HEK293 (cell line): Measurements from ENCODE around the gene MED14.

Experiments
- CTCF ChIA-PET: fragments of 350-600 bp; formaldehyde crosslinking; extraction: SDS; loops from one replicate; lab custom pipeline; 2021; ENCODE audit warnings: antibody characterized with exemption; lab: Yijun Ruan, JAX
- POLR2A ChIA-PET: fragments of 300-600 bp; formaldehyde crosslinking; extraction: SDS; loops from one replicate; lab custom pipeline; 2020; ENCODE audit warnings: antibody characterized with exemption, inconsistent platforms; lab: Yijun Ruan, JAX
- H3K27ac ChIP-seq: fragments of 200-500 bp; sonication (Bioruptor generic); 2 replicates; pipeline ENCODE4 v1.5.1; 2014; ENCODE audit warnings: low read depth, low read length, control low read depth, inconsistent platforms; ENCODE audit errors: extremely low read depth
- H3K36me3 ChIP-seq, 2 experiments: fragments of 200-500 bp in 1 of 2; sonication (Bioruptor generic) in 1 of 2; 1 replicate in 1 of 2; 2 replicates in 1 of 2; pipeline ENCODE4 v1.5.1; 2014 to 2017; ENCODE audit warnings: inconsistent platforms in 2 of 2, low read length in 2 of 2; ENCODE audit not compliant: control insufficient read depth in 2 of 2, insufficient read depth in 1 of 2
- H3K4me1 ChIP-seq: fragments of 200-500 bp; sonication (Bioruptor generic); 2 replicates; pipeline ENCODE4 v1.5.1; 2014; ENCODE audit warnings: mild to moderate bottlenecking, low read length, inconsistent platforms; ENCODE audit not compliant: control insufficient read depth, insufficient read depth
- H3K4me3 ChIP-seq: 2 replicates; pipeline ENCODE4 v1.5.1; 2011; ENCODE audit warnings: low read depth, mild to moderate bottlenecking, control low read depth, low read length, moderate library complexity
- H3K9me3 ChIP-seq: fragments of 200-500 bp; sonication (Bioruptor generic); 2 replicates; pipeline ENCODE4 v1.5.1; 2014; ENCODE audit warnings: low read depth, low read length, inconsistent platforms; ENCODE audit not compliant: control insufficient read depth, insufficient read depth
- KLF8 ChIP-seq: fragments of 450-650 bp; formaldehyde crosslinking; IDR thresholded peaks from 2 replicates; pipeline ENCODE4 v1.5.1; 2016; ENCODE audit warnings: missing biosample characterization, missing genetic modification characterization
- KLF9 ChIP-seq: fragments of 450-650 bp; formaldehyde crosslinking; IDR thresholded peaks from 2 replicates; pipeline ENCODE4 v1.5.1; 2016; ENCODE audit warnings: missing biosample characterization, missing genetic modification characterization, low read depth
- PRDM1 ChIP-seq: fragments of 450-650 bp; formaldehyde crosslinking; IDR thresholded peaks from 2 replicates; pipeline ENCODE4; 2016; ENCODE audit warnings: missing biosample characterization, missing genetic modification characterization
- YY1 ChIP-seq: fragments of 450-650 bp; formaldehyde crosslinking; IDR thresholded peaks from 2 replicates; pipeline ENCODE4 v1.5.1; 2018; ENCODE audit warnings: missing biosample characterization, missing genetic modification characterization
- ZBTB1 ChIP-seq: fragments of 450-650 bp; formaldehyde crosslinking; IDR thresholded peaks from 2 replicates; pipeline ENCODE4 v1.5.1; 2016; ENCODE audit warnings: missing biosample characterization, missing genetic modification characterization
- ZBTB20 ChIP-seq: fragments of 450-650 bp; formaldehyde crosslinking; IDR thresholded peaks from 2 replicates; pipeline ENCODE4 v1.5.1; 2016; ENCODE audit warnings: missing biosample characterization, missing genetic modification characterization
- ZEB2 ChIP-seq: fragments of 450-650 bp; formaldehyde crosslinking; IDR thresholded peaks from 2 replicates; pipeline ENCODE4 v1.5.1; 2016; ENCODE audit warnings: missing biosample characterization, missing genetic modification characterization
- ZNF133 ChIP-seq: fragments of 450-650 bp; formaldehyde crosslinking; IDR thresholded peaks from 2 replicates; pipeline ENCODE4 v1.5.1; 2016; ENCODE audit warnings: missing biosample characterization, missing genetic modification characterization
- ZNF266 ChIP-seq: fragments of 450-650 bp; formaldehyde crosslinking; IDR thresholded peaks from 2 replicates; pipeline ENCODE4 v1.5.1; 2016; ENCODE audit warnings: missing biosample characterization, missing genetic modification characterization, low read depth
- ZNF311 ChIP-seq: fragments of 450-650 bp; formaldehyde crosslinking; IDR thresholded peaks from 2 replicates; pipeline ENCODE4 v1.5.1; 2017; ENCODE audit warnings: missing biosample characterization, missing genetic modification characterization, borderline replicate concordance
- ZNF426 ChIP-seq: fragments of 450-650 bp; formaldehyde crosslinking; IDR thresholded peaks from 2 replicates; pipeline ENCODE4 v1.5.1; 2017; ENCODE audit warnings: missing biosample characterization, missing genetic modification characterization, mild to moderate bottlenecking, inconsistent platforms, moderate library complexity
- ZNF549 ChIP-seq: fragments of 450-650 bp; IDR thresholded peaks from 2 replicates; pipeline ENCODE4 v1.5.1; 2018; ENCODE audit warnings: missing biosample characterization, missing genetic modification characterization, mild to moderate bottlenecking, inconsistent platforms, moderate library complexity
- ZNF629 ChIP-seq: fragments of 450-650 bp; formaldehyde crosslinking; IDR thresholded peaks from 2 replicates; pipeline ENCODE4 v1.5.1; 2017; ENCODE audit warnings: missing biosample characterization, missing genetic modification characterization
- ZNF660 ChIP-seq: fragments of 450-650 bp; IDR thresholded peaks from 2 replicates; pipeline ENCODE4 v1.5.1; 2018; ENCODE audit warnings: missing biosample characterization, mild to moderate bottlenecking, missing genetic modification characterization
- ZNF707 ChIP-seq: fragments of 450-650 bp; formaldehyde crosslinking; IDR thresholded peaks from 2 replicates; pipeline ENCODE4 v1.5.1; 2016; ENCODE audit warnings: missing biosample characterization, missing genetic modification characterization
- ZSCAN16 ChIP-seq: fragments of 450-650 bp; formaldehyde crosslinking; IDR thresholded peaks from 2 replicates; pipeline ENCODE4 v1.5.1; 2016; ENCODE audit warnings: missing biosample characterization, missing genetic modification characterization
- ZXDB ChIP-seq: fragments of 450-650 bp; formaldehyde crosslinking; IDR thresholded peaks from 2 replicates; pipeline ENCODE4 v1.5.1; 2016; ENCODE audit warnings: missing biosample characterization, missing genetic modification characterization
- TF ChIP-seq, protein P1 (sequence below): fragments of 450-650 bp; formaldehyde crosslinking; IDR thresholded peaks from 2 replicates; pipeline ENCODE4 v1.5.1; 2016; ENCODE audit warnings: missing biosample characterization, missing genetic modification characterization
- TF ChIP-seq, protein P2 (sequence below): fragments of 450-650 bp; formaldehyde crosslinking; IDR thresholded peaks from 2 replicates; pipeline ENCODE4 v1.5.1; 2016; ENCODE audit warnings: missing biosample characterization, missing genetic modification characterization
- TF ChIP-seq, protein P3 (sequence below): IDR thresholded peaks from 2 replicates; pipeline ENCODE4 v1.6.1; 2011; ENCODE audit warnings: mild to moderate bottlenecking, low read depth, low read length, borderline replicate concordance
- TF ChIP-seq, protein P4 (sequence below): fragments of 450-650 bp; formaldehyde crosslinking; IDR thresholded peaks from 2 replicates; pipeline ENCODE4 v1.5.1; 2016; ENCODE audit warnings: missing biosample characterization, missing genetic modification characterization
- TF ChIP-seq, protein P5 (sequence below): fragments of 450-650 bp; formaldehyde crosslinking; IDR thresholded peaks from 2 replicates; pipeline ENCODE4 v1.5.1; 2016; ENCODE audit warnings: missing biosample characterization, missing genetic modification characterization

The MED14 gene

DNA sequence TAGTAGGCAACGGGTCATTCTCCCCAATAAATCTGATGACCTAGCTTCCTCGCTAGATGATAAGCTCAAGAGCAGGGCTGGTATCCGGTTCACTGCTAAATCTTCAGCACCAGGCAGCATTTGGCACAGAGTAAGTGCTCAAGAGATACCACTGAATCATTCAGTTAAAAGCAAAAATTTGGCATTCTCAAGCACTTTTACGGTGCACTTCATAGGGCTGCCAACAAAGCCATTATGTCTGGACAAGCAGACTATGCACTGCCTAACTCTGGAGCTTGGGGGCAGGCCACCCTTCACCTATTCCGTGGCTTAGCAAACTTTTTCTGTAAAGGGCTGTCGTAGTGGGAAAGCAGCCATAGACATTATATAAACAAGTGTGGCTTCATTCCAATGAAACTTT lies 64.2 kb downstream of the MED14 start:
- Histone ChIP-seq H3K36me3 (peaks cover 90% of the 10 kb centered on the region in 2 experiments), H3K27ac (no peak overlapping the region), H3K9me3 (no peaks in the 10 kb centered on the region), H3K4me1 (no peaks in the 10 kb centered on the region), H3K4me3 (no peak overlapping the region)
- CTCF ChIA-PET, result no interaction called here
- TF ChIP-seq ZSCAN16 (tag by site-specific recombination) (no peak), ZNF426 (no peak), ZNF660 (tag by site-specific recombination) (no peak), ZNF549 (no peak), ZNF707 (tag by site-specific recombination) (no peak), ZNF311 (no peak), ZNF629 (no peak), YY1 (tag by site-specific recombination) (no peak), KLF9 (tag by site-specific recombination) (no peak), ZBTB1 (tag by site-specific recombination) (no peak), ZEB2 (tag by site-specific recombination) (no peak), ZXDB (no peak)
- TF ChIP-seq, protein P1, sequence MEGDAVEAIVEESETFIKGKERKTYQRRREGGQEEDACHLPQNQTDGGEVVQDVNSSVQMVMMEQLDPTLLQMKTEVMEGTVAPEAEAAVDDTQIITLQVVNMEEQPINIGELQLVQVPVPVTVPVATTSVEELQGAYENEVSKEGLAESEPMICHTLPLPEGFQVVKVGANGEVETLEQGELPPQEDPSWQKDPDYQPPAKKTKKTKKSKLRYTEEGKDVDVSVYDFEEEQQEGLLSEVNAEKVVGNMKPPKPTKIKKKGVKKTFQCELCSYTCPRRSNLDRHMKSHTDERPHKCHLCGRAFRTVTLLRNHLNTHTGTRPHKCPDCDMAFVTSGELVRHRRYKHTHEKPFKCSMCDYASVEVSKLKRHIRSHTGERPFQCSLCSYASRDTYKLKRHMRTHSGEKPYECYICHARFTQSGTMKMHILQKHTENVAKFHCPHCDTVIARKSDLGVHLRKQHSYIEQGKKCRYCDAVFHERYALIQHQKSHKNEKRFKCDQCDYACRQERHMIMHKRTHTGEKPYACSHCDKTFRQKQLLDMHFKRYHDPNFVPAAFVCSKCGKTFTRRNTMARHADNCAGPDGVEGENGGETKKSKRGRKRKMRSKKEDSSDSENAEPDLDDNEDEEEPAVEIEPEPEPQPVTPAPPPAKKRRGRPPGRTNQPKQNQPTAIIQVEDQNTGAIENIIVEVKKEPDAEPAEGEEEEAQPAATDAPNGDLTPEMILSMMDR, result no peak
- TF ChIP-seq, protein P2, sequence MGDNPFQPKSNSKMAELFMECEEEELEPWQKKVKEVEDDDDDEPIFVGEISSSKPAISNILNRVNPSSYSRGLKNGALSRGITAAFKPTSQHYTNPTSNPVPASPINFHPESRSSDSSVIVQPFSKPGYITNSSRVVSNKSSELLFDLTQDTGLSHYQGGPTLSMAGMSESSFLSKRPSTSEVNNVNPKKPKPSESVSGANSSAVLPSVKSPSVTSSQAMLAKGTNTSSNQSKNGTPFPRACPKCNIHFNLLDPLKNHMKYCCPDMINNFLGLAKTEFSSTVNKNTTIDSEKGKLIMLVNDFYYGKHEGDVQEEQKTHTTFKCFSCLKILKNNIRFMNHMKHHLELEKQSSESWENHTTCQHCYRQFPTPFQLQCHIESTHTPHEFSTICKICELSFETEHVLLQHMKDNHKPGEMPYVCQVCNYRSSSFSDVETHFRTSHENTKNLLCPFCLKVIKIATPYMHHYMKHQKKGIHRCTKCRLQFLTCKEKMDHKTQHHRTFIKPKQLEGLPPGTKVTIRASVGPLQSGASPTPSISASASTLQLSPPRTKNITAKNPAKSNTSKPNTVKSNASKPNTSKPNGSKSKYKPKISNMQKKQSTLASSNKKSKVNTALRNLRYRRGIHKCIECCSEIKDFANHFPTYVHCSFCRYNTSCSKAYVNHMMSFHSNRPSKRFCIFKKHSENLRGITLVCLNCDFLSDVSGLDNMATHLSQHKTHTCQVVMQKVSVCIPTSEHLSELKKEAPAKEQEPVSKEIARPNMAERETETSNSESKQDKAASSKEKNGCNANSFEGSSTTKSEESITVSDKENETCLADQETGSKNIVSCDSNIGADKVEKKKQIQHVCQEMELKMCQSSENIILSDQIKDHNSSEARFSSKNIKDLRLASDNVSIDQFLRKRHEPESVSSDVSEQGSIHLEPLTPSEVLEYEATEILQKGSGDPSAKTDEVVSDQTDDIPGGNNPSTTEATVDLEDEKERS, result no peak
- TF ChIP-seq, protein P3, sequence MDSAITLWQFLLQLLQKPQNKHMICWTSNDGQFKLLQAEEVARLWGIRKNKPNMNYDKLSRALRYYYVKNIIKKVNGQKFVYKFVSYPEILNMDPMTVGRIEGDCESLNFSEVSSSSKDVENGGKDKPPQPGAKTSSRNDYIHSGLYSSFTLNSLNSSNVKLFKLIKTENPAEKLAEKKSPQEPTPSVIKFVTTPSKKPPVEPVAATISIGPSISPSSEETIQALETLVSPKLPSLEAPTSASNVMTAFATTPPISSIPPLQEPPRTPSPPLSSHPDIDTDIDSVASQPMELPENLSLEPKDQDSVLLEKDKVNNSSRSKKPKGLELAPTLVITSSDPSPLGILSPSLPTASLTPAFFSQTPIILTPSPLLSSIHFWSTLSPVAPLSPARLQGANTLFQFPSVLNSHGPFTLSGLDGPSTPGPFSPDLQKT, result no peak
- TF ChIP-seq, protein P4, sequence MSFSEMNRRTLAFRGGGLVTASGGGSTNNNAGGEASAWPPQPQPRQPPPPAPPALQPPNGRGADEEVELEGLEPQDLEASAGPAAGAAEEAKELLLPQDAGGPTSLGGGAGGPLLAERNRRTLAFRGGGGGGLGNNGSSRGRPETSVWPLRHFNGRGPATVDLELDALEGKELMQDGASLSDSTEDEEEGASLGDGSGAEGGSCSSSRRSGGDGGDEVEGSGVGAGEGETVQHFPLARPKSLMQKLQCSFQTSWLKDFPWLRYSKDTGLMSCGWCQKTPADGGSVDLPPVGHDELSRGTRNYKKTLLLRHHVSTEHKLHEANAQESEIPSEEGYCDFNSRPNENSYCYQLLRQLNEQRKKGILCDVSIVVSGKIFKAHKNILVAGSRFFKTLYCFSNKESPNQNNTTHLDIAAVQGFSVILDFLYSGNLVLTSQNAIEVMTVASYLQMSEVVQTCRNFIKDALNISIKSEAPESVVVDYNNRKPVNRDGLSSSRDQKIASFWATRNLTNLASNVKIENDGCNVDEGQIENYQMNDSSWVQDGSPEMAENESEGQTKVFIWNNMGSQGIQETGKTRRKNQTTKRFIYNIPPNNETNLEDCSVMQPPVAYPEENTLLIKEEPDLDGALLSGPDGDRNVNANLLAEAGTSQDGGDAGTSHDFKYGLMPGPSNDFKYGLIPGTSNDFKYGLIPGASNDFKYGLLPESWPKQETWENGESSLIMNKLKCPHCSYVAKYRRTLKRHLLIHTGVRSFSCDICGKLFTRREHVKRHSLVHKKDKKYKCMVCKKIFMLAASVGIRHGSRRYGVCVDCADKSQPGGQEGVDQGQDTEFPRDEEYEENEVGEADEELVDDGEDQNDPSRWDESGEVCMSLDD, result no peak
- POLR2A ChIA-PET, result no interaction called here

DNA sequence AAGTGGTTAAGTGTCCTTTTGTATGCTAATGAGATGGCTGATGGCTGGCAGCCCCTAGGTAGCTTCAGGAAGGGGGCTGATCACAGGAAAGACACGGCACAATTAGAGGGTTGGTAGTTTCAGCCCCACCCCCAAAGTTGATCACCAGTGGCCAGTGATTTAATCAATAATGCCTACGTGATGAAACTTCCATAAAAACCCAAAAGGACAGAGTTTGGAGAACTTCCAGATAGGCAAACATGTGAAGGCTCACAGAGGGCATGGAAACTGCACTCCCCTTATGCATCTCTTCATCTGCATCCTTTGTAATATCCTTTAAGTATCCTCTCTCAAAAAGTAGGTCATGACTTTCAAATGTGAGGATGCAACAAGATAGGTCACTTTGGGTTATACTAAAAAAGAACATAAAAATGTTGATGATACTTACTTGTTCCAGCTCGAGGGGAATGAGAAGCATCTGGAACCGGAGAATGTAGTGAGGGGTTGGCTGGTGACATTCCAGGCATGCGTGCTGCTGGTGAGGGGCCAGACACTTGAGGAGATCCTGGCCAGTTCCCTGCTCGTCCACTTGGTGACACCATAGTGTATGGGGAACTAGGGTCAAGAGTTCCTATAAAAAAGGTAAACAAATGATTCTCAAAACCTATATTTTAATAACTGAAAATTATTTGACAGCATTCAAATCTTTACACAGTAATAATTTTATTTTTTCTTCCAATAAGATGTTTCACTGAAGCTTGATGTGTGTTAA lies 71.3 kb downstream of the MED14 start:
- H3K9me3 ChIP-seq, result no peaks in the 10 kb centered on the region
- TF ChIP-seq, protein P5, sequence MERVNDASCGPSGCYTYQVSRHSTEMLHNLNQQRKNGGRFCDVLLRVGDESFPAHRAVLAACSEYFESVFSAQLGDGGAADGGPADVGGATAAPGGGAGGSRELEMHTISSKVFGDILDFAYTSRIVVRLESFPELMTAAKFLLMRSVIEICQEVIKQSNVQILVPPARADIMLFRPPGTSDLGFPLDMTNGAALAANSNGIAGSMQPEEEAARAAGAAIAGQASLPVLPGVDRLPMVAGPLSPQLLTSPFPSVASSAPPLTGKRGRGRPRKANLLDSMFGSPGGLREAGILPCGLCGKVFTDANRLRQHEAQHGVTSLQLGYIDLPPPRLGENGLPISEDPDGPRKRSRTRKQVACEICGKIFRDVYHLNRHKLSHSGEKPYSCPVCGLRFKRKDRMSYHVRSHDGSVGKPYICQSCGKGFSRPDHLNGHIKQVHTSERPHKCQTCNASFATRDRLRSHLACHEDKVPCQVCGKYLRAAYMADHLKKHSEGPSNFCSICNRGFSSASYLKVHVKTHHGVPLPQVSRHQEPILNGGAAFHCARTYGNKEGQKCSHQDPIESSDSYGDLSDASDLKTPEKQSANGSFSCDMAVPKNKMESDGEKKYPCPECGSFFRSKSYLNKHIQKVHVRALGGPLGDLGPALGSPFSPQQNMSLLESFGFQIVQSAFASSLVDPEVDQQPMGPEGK, result no peak
- TF ChIP-seq ZNF266 (tag by site-specific recombination) (no peak), KLF8 (tag by site-specific recombination) (no peak), ZNF133 (tag by site-specific recombination) (no peak), ZBTB20 (tag by site-specific recombination) (no peak), PRDM1 (tag by site-specific recombination) (no peak)

More for the DNA sequence above, 71.3 kb downstream of the MED14 start:
- Histone ChIP-seq H3K4me1 (no peaks in the 10 kb centered on the region), H3K36me3 (peaks cover 88 to 92% of the 10 kb centered on the region in 2 experiments), H3K4me3 (no peak overlapping the region), H3K27ac (no peak overlapping the region)
- CTCF ChIA-PET, result interaction anchor here (0.7 to 6.8 kb wide), 7 partner anchors 8 to 130 kb away, joined by 3 to 54 read pairs (median 3); no protein-coding TSS in a partner anchor
- POLR2A ChIA-PET, result no interaction called here
